ENCODE measurements around the gene LRRC74A.
"Not testable (repeated sequence)": the region's sequence is repeated elsewhere in the genome, so short reads cannot be mapped to it uniquely, and the experiment has no call there.

Gene LRRC74A

DNA sequence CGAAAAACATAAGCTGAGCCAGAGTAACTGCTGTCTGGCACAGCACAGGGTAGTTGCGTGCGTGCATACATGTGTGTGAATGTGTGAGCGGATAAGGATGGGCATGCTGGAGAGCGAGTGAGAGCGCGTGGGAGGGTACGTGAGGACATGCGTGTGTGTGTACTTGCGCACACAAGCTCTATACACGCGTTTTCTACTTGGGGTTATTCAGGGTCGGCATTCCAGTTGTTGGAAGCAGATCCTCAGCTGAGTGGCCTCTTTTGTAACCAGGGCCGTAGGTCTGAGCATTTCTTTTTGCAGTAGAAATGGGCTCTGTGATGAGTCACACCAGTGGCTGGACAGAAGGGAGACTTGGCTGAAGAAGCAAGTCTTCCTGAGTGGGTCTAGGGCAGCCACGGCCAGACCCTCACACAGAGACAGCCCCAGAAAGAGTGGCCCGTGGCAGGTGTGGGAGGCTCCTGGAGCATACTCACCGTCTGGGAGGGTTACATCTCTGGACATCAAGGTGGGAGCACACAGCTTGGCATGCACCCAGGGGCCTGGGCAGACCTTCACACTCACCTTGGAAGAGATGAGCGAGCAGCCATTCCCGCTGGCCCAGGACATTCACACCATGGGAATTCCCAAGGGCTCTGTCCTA is 78.0 kb downstream of the LRRC74A start:
- Mint-ChIP-seq H3K4me3 (peak overlapping the region in 1 of 2 donors; percentile 25), H3K27me3 (peaks cover 4 to 6% of the 10 kb centered on the region in 2 donors), H3K36me3 (no peaks in the 10 kb centered on the region), H3K4me1 (peaks cover 19 to 30% of the 10 kb centered on the region in 2 donors), H3K9me3 (peaks cover 3% of the 10 kb centered on the region in 2 donors), H3K27ac (peak overlapping the region; percentile 77)
- DNase-seq, result no peak
- ATAC-seq (replicated peaks), result no peak

DNA sequence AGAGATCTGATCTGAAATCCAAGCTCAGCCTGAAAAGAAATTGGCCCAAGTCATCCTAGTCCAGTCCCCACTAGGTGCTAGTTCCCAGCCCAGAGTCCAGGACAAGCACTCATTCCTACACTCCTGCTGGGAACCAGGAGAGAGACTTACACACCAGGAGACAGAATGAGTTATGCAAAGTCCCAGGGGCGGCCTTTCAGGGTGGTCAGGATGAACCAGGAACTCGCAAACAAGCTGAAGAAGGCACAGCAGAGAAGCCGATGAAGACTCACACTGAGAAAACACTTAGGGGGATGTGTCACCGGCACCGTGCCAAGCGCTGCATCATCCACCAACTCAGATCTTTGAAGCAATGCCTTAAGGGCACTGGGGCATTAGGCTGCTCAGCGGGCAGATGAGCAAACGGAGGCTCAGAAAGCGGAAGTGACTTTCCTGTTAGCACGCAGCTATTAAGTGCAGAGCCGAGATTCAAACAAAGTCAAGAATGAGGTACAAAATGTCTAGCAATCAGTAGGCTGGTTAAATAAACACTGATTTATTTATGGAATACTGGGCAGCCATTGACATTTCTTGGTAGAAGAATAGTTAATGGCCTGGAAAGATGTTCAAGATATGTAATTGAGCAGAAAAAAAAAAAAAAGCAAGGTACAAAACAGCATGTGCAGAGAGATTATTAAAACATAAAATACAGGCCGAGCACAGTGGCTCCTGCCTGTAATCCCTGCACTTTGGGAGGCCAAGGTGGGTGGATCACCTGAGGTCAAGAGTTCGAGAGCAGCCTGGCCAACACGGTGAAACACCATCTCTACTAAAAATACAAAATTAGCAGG is 78.7 kb downstream of the LRRC74A start:
- Mint-ChIP-seq H3K9me3 (peaks cover 3% of the 10 kb centered on the region in 2 donors), H3K4me1 (peaks cover 20 to 32% of the 10 kb centered on the region in 2 donors), H3K27me3 (peaks cover 4 to 6% of the 10 kb centered on the region in 2 donors), H3K36me3 (no peaks in the 10 kb centered on the region), H3K27ac (peak overlapping the region; percentile 77), H3K4me3 (peak overlapping the region; percentile 7 to 25)
- DNase-seq (peak; percentile 88), ATAC-seq (replicated peaks) (peak; percentile 95 to 96)

DNA sequence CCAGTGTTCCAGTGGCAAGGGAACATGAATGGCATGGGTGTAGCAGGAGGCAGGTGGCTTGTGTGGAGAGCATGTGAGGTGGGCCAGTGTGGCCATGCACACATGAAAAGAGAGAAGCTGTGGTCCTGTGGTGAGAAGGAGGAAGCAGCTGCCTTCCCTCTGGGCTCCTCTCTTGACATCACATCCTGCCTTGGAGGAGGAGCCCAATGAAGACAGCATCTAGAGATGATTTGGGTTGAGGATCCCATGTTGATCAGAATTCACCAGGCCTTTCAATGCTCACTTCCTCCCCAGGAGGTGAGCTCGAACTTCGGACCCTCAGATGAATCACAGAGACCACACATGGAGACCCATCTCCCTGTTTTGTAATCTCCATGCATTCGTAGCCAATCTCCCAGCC is 82.6 kb downstream of the LRRC74A start:
- H3K27ac Mint-ChIP-seq, result peak overlapping the region; percentile 80
- no peaks in the 10 kb centered on the region for H3K27me3 Mint-ChIP-seq
- peak overlapping the region in 1 of 2 donors; percentile 55 for H3K4me3 Mint-ChIP-seq
- no peaks in the 10 kb centered on the region for H3K36me3 Mint-ChIP-seq
- peaks cover 24 to 36% of the 10 kb centered on the region in 2 donors for H3K4me1 Mint-ChIP-seq
- DNase-seq, result peak; percentile 61
- ATAC-seq (replicated peaks), result peak; percentile 75 to 76
- H3K9me3 Mint-ChIP-seq, result peaks cover 3% of the 10 kb centered on the region in 2 donors

DNA sequence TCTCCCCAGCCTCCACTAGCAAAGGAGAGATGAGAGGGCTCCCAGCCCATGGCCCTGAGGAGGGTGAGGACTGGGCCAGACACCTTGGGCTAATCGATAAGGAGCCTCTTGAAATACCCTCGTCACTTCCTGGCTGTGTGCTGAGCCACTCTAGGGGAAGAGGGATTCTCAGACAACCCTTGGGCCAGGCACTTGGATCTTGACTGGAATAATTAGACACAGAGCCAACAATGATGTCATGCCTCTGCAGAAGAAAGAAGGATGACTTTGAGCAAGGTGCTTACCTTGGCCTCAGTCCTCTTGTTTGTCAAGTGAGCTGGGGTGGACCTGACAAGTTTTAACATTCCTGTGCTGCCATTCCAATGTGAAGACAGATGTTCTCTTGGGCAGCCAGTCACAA is 83.1 kb downstream of the LRRC74A start:
- Mint-ChIP-seq H3K9me3 (peaks cover 3% of the 10 kb centered on the region in 2 donors), H3K27me3 (no peaks in the 10 kb centered on the region), H3K4me1 (peaks cover 21 to 32% of the 10 kb centered on the region in 2 donors), H3K36me3 (no peaks in the 10 kb centered on the region), H3K27ac (peak overlapping the region; percentile 80), H3K4me3 (no peak overlapping the region)
- DNase-seq, result no peak
- ATAC-seq (replicated peaks), result no peak

DNA sequence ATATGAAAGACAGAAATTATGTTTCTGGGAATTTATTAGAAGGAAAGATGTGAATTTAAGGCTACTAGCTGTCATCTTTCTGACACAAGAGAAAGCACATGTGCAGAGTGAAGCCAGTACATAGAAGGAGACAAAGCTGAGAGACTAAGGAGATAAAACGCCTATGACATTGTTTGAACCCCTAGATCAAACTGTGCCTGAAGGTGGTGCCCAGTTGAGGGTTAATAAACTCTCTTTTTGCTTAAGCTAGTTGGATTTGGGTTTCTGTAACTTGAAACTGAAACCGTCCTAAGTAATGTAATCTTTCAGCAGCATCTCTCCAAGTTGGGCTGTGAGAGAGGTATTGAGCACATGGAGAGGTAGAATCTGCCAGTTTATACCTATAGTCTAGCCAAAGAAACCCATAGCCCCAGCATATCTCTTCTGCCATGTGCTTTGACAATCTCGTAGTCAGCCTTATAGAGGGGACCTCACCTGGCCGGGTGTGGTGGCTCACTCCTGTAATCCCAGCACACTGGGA is 84.2 kb downstream of the LRRC74A start:
- no peak for ATAC-seq (replicated peaks)
- DNase-seq, result no peak
- H3K4me1 Mint-ChIP-seq, result peaks cover 13 to 27% of the 10 kb centered on the region in 2 donors
- H3K4me3 Mint-ChIP-seq, result no peak overlapping the region
- H3K9me3 Mint-ChIP-seq, result peaks cover 3% of the 10 kb centered on the region in 2 donors
- no peak overlapping the region for H3K27ac Mint-ChIP-seq
- no peaks in the 10 kb centered on the region for H3K27me3 Mint-ChIP-seq
- no peaks in the 10 kb centered on the region for H3K36me3 Mint-ChIP-seq

DNA sequence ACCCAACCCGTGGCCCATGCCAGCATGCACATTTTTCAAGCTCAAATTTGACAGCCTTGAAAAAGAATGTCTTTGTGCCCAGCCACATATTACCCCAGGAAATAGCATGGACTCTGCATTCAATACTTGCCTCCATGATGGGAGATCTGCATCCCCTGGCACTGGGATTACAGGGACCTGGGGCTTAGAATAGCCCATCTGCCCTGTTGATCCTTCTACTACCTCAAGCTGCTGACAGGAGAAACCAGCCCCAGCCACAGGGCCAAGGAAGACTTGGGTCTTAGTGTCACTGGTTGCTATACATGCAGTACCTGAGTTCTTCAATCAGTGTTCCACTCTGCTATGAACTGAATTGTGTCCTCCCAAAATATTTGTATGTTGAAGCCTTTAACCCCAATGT is 85.3 kb downstream of the LRRC74A start:
- H3K36me3 Mint-ChIP-seq, result no peaks in the 10 kb centered on the region
- DNase-seq (no peak), ATAC-seq (replicated peaks) (no peak)
- no peak overlapping the region for H3K4me3 Mint-ChIP-seq
- H3K9me3 Mint-ChIP-seq, result peaks cover 3% of the 10 kb centered on the region in 2 donors
- peaks cover 16 to 27% of the 10 kb centered on the region in 2 donors for H3K4me1 Mint-ChIP-seq
- no peak overlapping the region for H3K27ac Mint-ChIP-seq
- H3K27me3 Mint-ChIP-seq, result no peaks in the 10 kb centered on the region

DNA sequence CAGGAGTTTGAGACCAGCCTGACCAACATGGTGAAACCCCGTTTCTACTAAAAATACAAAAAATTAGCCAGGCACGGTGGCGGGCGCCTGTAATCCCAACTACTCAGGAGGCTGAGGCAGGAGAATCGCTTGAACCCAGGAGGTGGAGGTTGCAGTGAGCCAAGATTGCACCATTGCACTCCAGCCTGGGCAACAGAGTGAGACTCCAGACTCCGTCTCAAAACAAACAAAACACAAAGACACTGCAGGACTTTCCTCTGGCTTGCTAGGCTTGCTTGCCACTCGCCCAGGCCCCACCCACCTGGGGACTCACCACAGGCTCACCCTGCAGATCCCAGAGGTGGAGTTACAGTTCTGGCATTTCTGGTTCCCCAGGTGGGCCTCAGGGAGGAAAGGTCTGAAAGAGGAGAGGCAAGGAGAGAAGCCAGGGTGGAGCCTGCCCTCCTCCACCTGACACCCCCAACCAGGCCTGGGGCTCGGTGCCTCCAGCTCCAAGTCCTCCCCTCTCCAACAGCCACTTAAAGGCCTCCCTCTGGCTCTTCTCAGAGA is 88.4 kb downstream of the LRRC74A start:
- peaks cover 24 to 38% of the 10 kb centered on the region in 2 donors for H3K4me1 Mint-ChIP-seq
- H3K4me3 Mint-ChIP-seq, H3K36me3 Mint-ChIP-seq: not testable (repeated sequence)

DNA sequence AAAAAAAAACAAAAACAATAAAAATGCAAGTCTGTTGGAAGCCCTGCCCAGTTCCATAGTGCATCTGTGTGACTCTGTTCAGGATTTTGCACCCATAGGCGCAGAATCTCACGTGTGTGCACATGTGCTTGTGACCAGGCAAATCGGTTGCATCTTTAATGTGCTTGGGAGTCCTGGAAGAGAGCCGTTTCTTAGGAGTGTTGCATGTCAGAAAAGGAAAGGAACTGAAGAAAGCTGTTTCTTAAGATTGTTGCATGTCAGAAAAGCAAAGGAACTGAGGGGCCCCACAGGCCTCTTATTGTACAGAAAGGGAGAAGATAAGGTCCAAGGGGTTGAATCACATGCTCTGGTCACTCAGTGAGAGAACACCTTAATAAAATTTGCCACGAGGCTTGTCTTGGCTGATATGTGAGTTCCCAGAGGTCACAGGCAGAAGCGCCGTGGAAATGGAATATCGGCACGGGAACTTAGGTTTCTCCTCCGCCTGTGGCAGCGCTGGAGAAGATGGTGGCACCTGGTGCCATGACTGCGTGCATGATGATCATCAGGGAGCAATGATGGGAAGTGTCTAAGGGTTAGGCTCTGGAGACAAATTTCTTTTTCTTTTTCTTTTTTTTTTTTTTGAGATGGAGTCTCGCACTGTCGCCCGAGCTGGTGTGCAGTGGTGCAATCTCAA is 90.0 kb downstream of the LRRC74A start:
- no peak overlapping the region for H3K27ac Mint-ChIP-seq
- no peak overlapping the region for H3K4me3 Mint-ChIP-seq

More for the DNA sequence above, 88.4 kb downstream of the LRRC74A start:
- H3K9me3 Mint-ChIP-seq; H3K27ac Mint-ChIP-seq; ATAC-seq (replicated peaks); H3K27me3 Mint-ChIP-seq; DNase-seq: not testable (repeated sequence)

DNA sequence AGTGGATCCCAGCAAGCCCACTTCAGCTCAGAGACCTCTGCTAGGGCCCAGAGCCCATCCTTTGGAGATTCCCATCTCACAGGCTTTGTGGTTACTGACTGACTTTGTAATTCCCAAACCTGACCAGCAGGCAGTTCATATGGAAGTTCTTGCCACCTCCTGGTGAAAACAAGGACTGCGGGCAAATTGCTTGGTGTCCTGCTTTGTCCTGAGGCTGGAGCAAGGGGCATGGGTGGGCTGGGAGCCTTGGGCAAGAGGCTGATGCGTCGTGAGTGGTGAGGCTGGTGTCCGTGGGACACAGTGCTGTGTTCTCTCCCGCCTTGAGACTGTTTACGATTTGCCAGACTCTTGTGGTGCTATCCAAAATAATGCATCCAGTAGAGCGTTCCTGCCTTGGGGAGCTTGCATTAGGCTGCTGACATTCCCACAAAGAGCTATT is 91.0 kb downstream of the LRRC74A start:
- ATAC-seq (replicated peaks) (no peak), DNase-seq (no peak)
- no peaks in the 10 kb centered on the region for H3K9me3 Mint-ChIP-seq
- peaks cover 15 to 16% of the 10 kb centered on the region in 2 donors for H3K27me3 Mint-ChIP-seq
- no peak overlapping the region for H3K4me3 Mint-ChIP-seq
- no peaks in the 10 kb centered on the region for H3K36me3 Mint-ChIP-seq
- H3K27ac Mint-ChIP-seq, result no peak overlapping the region
- H3K4me1 Mint-ChIP-seq, result peaks cover 32 to 56% of the 10 kb centered on the region in 2 donors

More for the DNA sequence above, 90.0 kb downstream of the LRRC74A start:
- Mint-ChIP-seq H3K36me3 (no peaks in the 10 kb centered on the region), H3K4me1 (peaks cover 30 to 51% of the 10 kb centered on the region in 2 donors), H3K9me3 (no peaks in the 10 kb centered on the region), H3K27me3 (peaks cover 5 to 6% of the 10 kb centered on the region in 2 donors)
- DNase-seq (no peak), ATAC-seq (replicated peaks) (no peak)

DNA sequence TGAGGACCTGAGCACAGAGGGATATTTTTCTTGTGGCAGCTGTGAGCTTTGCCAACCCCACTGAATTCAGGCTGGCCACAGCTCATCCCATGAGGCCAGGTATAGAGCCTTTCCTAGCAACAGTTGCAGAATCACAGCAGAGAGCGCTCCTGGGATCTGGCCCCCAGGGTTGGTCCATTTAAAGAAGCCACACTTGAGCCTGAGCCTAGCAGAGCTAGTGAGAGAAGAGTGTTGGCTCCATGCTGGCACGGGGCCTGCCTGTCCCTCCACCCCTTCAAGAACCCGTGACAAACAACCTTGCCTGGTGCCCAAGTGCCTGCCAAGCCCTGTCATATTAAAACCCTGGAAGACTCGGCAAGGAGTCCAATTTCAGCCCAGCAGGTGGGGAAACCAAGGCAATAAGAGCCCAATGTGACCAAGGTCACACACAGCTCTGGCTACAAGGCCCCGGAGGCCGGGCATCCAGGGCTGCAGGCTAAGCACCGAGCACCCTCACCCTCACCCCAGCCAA is 91.6 kb downstream of the LRRC74A start:
- DNase-seq, result no peak
- H3K36me3 Mint-ChIP-seq, result no peaks in the 10 kb centered on the region
- H3K9me3 Mint-ChIP-seq, result no peaks in the 10 kb centered on the region
- no peak for ATAC-seq (replicated peaks)
- H3K27ac Mint-ChIP-seq, result no peak overlapping the region
- no peak overlapping the region for H3K4me3 Mint-ChIP-seq
- peaks cover 34 to 62% of the 10 kb centered on the region in 2 donors for H3K4me1 Mint-ChIP-seq
- peaks cover 20 to 22% of the 10 kb centered on the region in 2 donors for H3K27me3 Mint-ChIP-seq

DNA sequence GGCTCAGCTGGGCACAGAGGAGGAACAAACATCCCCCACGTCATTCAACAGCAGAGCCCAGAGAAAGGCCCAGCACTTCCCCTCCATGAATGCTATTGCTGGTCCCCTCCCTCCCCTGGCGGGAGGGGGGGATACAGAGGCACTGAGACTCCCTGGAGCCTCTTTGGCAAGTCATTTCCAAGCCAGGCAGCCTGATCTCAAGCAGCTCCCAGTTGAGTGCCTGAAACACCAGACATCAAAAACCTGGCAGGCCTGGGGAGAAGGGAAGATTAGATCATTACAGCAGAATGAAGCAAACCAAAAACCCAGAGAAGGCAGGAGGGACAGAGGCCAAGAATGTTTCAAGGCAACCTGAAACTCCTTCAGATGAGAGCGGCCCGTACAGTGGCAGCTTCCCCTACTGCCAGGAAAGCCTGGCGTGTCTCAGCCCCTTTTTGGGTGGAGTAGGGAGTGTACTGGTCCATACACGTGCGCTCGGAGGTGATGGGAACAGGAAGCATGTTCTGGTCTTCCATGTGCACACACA is 92.1 kb downstream of the LRRC74A start:
- Mint-ChIP-seq H3K9me3 (no peaks in the 10 kb centered on the region), H3K27me3 (peaks cover 22 to 26% of the 10 kb centered on the region in 2 donors), H3K4me1 (peaks cover 34 to 60% of the 10 kb centered on the region in 2 donors), H3K4me3 (no peak overlapping the region), H3K27ac (peak overlapping the region; percentile 33), H3K36me3 (no peaks in the 10 kb centered on the region)
- no peak for DNase-seq
- peak; percentile 59 to 62 for ATAC-seq (replicated peaks)

DNA sequence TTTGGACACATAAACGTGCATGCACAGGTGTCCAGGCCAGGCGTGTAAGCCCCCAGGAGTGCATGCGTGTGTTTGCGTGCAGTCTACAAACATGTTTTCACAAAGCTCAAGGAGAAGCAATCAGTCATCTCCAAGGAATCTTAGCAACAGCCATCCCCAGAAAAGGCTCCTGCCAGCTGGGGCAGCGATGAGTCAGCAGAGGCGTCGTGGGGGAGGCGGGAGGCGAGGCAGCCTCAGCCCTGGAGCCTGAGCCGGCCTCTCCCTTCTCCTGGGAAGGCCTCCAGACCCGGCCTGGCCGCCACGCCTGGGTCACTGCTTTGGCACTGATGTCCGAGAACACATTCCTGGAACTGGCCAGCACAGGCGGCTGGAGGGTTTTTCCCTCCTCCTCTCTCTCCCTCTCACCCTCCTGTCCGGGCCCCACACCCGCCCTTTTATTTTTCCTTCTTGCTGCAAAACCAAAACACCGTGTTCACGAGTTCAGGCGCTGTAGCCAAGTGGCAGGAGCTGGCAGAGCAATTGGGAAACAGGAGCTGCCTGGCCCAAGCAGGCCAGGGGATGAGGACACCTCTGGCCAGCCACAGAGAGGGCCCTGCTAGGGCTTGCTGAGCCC is 92.7 kb downstream of the LRRC74A start:
- no peaks in the 10 kb centered on the region for H3K9me3 Mint-ChIP-seq
- peaks cover 29 to 54% of the 10 kb centered on the region in 2 donors for H3K4me1 Mint-ChIP-seq
- peaks cover 22 to 26% of the 10 kb centered on the region in 2 donors for H3K27me3 Mint-ChIP-seq
- H3K4me3 Mint-ChIP-seq, result no peak overlapping the region
- no peak overlapping the region for H3K27ac Mint-ChIP-seq
- H3K36me3 Mint-ChIP-seq, result no peaks in the 10 kb centered on the region
- DNase-seq (no peak), ATAC-seq (replicated peaks) (no peak)
